Measurements from ENCODE around the gene GALNS. TPM values are rescaled to one million over a fixed set of nuclear protein-coding genes. Genes with fewer than 3 reads are reported as not detected.

GALNS gene
- total RNA-seq, 1 experiment from 2014 or later = 29.5 TPM

DNA sequence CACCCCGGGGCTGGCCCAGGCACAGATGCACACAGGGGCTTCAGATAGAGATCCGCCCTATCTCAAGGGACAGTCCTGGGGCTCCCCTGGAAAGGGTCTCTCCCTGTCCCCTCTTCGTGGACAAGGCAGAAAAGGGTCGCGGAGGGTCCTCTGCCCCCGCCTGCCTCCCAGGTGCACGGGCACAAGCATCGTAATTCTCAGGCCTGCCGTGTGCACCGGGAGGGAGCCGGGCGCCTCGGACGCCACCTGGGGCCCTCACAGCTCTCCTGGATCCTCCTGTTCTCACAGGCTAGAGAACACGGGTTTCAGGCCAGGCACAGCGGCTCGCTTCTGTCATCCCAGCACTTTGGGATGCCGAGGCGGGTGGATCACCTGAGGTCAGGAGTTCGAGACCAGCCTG, 21.6 kb upstream of the GALNS start (continued):
- TF ChIP-seq, protein P1, sequence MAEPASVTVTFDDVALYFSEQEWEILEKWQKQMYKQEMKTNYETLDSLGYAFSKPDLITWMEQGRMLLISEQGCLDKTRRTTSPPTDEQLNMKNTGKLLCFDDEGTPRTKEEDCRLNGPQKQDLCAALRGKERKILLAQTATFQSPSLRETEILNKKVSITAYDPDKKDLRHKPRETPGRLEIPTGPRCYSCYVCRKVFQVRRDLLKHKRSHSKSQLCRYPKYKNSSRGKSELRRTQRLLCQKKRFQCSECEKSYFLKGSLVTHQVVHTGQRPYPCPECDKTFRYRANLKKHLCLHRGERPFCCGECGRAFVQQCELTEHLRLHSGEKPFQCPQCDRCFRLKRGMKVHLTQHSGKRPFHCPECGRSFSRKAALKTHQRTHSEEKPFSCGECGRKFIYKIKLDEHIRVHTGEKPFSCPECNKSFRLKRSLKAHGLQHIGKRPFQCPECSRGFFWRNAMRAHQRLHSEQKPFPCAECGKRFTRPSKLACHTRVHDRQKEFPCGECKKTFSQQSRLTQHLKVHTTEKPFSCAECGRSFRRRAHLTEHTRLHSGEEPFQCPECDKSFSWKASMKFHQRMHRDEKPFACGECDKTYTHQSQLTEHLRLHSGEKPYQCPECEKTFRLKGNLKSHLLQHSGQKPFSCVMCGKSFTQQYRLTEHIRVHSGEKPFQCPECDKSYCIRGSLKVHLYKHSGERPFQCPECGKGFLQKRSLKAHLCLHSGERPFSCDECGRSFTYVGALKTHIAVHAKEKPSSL (CRISPR knock-in tag; conservative IDR thresholded peaks at IDR 0.05) = no peak
- TF ChIP-seq, protein P2, sequence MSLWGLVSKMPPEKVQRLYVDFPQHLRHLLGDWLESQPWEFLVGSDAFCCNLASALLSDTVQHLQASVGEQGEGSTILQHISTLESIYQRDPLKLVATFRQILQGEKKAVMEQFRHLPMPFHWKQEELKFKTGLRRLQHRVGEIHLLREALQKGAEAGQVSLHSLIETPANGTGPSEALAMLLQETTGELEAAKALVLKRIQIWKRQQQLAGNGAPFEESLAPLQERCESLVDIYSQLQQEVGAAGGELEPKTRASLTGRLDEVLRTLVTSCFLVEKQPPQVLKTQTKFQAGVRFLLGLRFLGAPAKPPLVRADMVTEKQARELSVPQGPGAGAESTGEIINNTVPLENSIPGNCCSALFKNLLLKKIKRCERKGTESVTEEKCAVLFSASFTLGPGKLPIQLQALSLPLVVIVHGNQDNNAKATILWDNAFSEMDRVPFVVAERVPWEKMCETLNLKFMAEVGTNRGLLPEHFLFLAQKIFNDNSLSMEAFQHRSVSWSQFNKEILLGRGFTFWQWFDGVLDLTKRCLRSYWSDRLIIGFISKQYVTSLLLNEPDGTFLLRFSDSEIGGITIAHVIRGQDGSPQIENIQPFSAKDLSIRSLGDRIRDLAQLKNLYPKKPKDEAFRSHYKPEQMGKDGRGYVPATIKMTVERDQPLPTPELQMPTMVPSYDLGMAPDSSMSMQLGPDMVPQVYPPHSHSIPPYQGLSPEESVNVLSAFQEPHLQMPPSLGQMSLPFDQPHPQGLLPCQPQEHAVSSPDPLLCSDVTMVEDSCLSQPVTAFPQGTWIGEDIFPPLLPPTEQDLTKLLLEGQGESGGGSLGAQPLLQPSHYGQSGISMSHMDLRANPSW (CRISPR knock-in tag; conservative IDR thresholded peaks at IDR 0.05; ENCODE audit: low read depth) = no peak
- TF ChIP-seq, protein P3, sequence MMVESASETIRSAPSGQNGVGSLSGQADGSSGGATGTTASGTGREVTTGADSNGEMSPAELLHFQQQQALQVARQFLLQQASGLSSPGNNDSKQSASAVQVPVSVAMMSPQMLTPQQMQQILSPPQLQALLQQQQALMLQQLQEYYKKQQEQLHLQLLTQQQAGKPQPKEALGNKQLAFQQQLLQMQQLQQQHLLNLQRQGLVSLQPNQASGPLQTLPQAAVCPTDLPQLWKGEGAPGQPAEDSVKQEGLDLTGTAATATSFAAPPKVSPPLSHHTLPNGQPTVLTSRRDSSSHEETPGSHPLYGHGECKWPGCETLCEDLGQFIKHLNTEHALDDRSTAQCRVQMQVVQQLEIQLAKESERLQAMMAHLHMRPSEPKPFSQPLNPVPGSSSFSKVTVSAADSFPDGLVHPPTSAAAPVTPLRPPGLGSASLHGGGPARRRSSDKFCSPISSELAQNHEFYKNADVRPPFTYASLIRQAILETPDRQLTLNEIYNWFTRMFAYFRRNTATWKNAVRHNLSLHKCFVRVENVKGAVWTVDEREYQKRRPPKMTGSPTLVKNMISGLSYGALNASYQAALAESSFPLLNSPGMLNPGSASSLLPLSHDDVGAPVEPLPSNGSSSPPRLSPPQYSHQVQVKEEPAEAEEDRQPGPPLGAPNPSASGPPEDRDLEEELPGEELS (CRISPR knock-in tag; IDR thresholded peaks at IDR 0.05) = no peak
- TF ChIP-seq, protein P4, sequence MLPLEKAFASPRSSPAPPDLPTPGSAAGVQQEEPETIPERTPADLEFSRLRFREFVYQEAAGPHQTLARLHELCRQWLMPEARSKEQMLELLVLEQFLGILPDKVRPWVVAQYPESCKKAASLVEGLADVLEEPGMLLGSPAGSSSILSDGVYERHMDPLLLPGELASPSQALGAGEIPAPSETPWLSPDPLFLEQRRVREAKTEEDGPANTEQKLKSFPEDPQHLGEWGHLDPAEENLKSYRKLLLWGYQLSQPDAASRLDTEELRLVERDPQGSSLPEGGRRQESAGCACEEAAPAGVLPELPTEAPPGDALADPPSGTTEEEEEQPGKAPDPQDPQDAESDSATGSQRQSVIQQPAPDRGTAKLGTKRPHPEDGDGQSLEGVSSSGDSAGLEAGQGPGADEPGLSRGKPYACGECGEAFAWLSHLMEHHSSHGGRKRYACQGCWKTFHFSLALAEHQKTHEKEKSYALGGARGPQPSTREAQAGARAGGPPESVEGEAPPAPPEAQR (CRISPR knock-in tag; IDR thresholded peaks at IDR 0.05) = no peak
- TF ChIP-seq TCF7 (CRISPR knock-in tag; IDR thresholded peaks at IDR 0.05; ENCODE audit: low read depth) (no peak), RORB (CRISPR knock-in tag; IDR thresholded peaks at IDR 0.05) (no peak), PRRX2 (CRISPR knock-in tag; IDR thresholded peaks at IDR 0.05) (no peak)
- TF ChIP-seq, protein P5, sequence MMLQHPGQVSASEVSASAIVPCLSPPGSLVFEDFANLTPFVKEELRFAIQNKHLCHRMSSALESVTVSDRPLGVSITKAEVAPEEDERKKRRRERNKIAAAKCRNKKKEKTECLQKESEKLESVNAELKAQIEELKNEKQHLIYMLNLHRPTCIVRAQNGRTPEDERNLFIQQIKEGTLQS (CRISPR knock-in tag; conservative IDR thresholded peaks at IDR 0.05) = no peak

DNA sequence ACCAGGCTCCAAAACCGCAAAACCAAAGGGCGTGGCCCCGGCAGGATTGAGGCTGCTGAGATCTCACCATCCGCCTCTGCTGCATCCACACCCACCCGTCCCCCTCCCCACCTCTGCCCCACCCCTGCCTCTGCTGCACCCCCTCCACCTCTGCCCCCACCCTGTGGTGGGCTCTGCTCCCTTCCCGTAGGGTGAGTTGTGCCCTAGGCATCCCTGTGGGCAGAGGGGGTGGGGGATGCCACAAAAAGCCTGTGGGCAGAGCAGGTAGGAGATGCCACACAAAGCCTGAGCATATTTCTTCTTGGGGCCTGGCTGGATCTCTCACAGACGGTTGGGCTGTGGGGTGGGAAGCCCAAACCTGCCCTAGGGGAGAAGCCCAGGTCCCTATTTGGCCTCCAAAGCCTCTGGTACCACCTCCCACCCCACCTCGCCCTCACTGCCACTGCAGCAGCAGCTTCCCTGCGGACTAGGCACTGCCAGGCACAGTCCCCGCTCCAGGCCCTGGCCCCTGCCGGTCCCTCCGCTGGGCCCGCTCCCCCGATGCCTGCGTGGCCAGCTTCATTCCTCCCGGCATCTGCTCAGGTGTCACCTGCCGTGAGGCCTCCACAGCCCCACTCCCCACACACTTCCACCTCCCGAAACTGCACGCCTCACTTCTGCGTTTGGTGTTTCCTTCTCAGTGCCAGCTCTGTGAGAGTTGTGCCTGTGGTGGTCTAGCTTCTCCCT, 21.0 kb upstream of the GALNS start:
- no peak overlapping the region for H3K4me3 Mint-ChIP-seq
- no peak overlapping the region for H3K27ac Mint-ChIP-seq
- ATAC-seq (no peak), DNase-seq (ENCODE audit: low spot score) (no peak)
- POLR2A ChIA-PET = no interaction called here
- no peaks in the 10 kb centered on the region for H3K36me3 Mint-ChIP-seq
- no peaks in the 10 kb centered on the region for H3K4me1 Mint-ChIP-seq
- CTCF ChIA-PET = no interaction called here
- H3K9me3 Mint-ChIP-seq = no peaks in the 10 kb centered on the region
- H3K27me3 Mint-ChIP-seq (ENCODE audit: low read depth) = no peaks in the 10 kb centered on the region; the same call in 1 of the 2 replicates
- TF ChIP-seq, protein P6, sequence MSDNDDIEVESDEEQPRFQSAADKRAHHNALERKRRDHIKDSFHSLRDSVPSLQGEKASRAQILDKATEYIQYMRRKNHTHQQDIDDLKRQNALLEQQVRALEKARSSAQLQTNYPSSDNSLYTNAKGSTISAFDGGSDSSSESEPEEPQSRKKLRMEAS (CRISPR knock-in tag; IDR thresholded peaks at IDR 0.05) = no peak
- TF ChIP-seq TEAD4 (CRISPR knock-in tag; IDR thresholded peaks at IDR 0.05) (no peak), PRRX2 (CRISPR knock-in tag; IDR thresholded peaks at IDR 0.05) (no peak), MYBL2 (CRISPR knock-in tag; IDR thresholded peaks at IDR 0.05) (no peak), HMGA2 (CRISPR knock-in tag; IDR thresholded peaks at IDR 0.05) (no peak), JUN (CRISPR knock-in tag; IDR thresholded peaks at IDR 0.05) (no peak)
- TF ChIP-seq, protein P7, sequence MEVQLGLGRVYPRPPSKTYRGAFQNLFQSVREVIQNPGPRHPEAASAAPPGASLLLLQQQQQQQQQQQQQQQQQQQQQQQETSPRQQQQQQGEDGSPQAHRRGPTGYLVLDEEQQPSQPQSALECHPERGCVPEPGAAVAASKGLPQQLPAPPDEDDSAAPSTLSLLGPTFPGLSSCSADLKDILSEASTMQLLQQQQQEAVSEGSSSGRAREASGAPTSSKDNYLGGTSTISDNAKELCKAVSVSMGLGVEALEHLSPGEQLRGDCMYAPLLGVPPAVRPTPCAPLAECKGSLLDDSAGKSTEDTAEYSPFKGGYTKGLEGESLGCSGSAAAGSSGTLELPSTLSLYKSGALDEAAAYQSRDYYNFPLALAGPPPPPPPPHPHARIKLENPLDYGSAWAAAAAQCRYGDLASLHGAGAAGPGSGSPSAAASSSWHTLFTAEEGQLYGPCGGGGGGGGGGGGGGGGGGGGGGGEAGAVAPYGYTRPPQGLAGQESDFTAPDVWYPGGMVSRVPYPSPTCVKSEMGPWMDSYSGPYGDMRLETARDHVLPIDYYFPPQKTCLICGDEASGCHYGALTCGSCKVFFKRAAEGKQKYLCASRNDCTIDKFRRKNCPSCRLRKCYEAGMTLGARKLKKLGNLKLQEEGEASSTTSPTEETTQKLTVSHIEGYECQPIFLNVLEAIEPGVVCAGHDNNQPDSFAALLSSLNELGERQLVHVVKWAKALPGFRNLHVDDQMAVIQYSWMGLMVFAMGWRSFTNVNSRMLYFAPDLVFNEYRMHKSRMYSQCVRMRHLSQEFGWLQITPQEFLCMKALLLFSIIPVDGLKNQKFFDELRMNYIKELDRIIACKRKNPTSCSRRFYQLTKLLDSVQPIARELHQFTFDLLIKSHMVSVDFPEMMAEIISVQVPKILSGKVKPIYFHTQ (CRISPR knock-in tag; IDR thresholded peaks at IDR 0.05) = no peak
- TF ChIP-seq, protein P8, sequence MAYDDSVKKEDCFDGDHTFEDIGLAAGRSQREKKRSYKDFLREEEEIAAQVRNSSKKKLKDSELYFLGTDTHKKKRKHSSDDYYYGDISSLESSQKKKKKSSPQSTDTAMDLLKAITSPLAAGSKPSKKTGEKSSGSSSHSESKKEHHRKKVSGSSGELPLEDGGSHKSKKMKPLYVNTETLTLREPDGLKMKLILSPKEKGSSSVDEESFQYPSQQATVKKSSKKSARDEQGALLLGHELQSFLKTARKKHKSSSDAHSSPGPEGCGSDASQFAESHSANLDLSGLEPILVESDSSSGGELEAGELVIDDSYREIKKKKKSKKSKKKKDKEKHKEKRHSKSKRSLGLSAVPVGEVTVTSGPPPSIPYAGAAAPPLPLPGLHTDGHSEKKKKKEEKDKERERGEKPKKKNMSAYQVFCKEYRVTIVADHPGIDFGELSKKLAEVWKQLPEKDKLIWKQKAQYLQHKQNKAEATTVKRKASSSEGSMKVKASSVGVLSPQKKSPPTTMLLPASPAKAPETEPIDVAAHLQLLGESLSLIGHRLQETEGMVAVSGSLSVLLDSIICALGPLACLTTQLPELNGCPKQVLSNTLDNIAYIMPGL (CRISPR knock-in tag; IDR thresholded peaks at IDR 0.05) = no peak
- TF ChIP-seq, protein P9, sequence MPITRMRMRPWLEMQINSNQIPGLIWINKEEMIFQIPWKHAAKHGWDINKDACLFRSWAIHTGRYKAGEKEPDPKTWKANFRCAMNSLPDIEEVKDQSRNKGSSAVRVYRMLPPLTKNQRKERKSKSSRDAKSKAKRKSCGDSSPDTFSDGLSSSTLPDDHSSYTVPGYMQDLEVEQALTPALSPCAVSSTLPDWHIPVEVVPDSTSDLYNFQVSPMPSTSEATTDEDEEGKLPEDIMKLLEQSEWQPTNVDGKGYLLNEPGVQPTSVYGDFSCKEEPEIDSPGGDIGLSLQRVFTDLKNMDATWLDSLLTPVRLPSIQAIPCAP (CRISPR knock-in tag; IDR thresholded peaks at IDR 0.05) = no peak
- TF ChIP-seq, protein P10, sequence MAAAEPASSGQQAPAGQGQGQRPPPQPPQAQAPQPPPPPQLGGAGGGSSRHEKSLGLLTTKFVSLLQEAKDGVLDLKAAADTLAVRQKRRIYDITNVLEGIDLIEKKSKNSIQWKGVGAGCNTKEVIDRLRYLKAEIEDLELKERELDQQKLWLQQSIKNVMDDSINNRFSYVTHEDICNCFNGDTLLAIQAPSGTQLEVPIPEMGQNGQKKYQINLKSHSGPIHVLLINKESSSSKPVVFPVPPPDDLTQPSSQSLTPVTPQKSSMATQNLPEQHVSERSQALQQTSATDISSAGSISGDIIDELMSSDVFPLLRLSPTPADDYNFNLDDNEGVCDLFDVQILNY (CRISPR knock-in tag; IDR thresholded peaks at IDR 0.05) = no peak
- TF ChIP-seq, protein P11, sequence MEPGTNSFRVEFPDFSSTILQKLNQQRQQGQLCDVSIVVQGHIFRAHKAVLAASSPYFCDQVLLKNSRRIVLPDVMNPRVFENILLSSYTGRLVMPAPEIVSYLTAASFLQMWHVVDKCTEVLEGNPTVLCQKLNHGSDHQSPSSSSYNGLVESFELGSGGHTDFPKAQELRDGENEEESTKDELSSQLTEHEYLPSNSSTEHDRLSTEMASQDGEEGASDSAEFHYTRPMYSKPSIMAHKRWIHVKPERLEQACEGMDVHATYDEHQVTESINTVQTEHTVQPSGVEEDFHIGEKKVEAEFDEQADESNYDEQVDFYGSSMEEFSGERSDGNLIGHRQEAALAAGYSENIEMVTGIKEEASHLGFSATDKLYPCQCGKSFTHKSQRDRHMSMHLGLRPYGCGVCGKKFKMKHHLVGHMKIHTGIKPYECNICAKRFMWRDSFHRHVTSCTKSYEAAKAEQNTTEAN (CRISPR knock-in tag; IDR thresholded peaks at IDR 0.05) = no peak
